GM18873 (cell line): ENCODE results near the gene STK40.

Source experiments
- ATAC-seq: cut with Tn5 transposase; IDR thresholded peaks from one replicate; pipeline ENCODE4 v1.9.1; 2021; ENCODE audit warnings: mild to moderate bottlenecking, moderate library complexity, moderate number of reproducible peaks; ENCODE audit not compliant: unreplicated experiment, low FRiP score

Gene STK40

DNA sequence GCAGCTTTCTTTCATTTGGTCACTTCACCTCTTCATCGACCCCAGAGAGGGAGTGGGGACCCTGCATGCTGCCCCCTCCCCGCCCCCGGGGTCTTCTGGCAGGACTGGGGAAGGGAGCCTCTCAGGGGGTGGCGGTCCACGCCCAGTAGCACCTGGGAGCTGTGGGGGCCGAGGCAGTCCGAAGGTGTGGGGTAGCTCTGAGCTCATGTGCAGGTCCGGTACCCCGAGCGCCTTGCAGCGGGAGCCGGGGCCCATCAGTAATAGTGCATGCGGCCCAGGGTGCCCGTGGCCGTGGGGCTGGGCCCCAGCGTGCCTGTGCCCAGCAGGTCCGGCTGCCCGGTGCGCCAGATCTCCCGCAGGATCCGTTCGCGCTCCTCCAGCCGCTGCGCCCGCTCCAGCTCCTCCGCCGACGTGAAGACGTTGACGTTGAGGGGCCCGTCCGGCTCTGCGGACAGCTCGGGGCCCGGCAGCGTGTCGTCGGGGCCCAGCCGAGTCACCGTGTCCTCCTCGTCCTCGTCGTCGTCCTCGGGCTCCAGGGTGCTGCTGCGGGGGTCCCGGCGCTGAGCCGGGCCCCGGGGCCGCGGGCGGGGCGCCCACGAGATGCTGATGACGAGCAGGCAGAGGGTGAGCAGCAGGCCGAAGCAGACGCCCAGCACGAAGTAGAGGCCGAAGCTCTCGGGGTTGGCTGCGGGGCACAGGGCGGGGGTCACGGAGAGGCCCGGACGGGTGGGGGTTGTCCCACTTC, 63.5 kb downstream of the STK40 start:
- ATAC-seq = no peak

DNA sequence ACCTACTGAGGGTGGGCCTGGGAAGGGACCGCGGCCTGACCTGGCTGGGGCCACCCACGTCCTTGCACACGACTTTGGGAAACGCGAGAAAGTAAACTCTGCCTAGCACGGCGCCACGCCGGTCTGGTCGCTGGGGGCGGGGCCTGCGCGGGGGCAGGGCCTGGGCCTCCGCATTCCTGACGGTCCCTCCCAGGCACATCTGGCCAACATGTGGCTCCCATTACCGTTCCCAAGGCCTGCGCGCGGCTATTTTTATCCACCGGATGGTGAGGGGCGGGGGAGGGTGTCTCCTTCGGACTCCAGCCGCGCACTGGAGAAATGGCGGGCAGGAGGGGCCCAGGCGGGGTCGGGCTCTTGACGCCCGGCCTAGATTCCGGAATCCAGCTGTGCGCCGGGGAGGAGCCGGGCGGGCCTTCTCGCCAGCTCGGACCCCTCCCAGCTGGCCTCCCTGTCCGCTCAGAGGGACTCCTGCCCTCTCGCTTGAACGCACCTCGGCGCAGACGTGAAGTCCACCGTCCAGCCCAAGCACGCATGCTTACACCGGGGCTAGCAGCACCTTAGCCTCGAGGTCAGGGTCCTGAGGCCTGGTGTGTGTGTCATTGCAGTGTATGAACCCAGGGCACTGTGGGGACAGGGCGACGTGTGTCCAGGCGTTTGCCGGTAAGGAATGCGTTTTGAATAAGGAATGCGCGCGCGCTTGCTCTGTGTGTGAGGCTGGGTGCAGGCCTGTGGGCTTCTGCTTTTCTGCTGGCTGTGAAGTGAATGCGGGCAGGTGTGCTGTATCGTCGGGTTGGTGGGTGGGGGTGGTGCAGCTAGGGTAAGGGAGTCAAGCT, 64.4 kb downstream of the STK40 start:
- no peak for ATAC-seq

DNA sequence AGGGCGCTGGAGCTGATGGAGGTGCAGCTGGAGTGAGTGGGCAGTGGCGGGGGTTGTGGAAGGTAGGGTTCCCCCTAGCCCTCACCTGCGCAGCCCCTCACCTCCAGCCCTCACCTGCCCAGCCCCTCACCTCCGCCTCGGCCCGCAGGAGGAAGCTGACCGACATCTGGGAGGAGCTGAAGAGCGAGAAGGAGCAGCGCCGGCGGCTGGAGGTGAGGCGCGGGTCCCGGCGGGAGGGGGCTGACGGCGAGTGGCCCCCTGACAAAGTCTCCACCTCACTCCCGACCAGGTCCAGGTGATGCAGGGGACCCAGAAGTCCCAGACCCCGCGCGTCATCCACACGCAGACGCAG, 65.0 kb downstream of the STK40 start:
- ATAC-seq = no peak

DNA sequence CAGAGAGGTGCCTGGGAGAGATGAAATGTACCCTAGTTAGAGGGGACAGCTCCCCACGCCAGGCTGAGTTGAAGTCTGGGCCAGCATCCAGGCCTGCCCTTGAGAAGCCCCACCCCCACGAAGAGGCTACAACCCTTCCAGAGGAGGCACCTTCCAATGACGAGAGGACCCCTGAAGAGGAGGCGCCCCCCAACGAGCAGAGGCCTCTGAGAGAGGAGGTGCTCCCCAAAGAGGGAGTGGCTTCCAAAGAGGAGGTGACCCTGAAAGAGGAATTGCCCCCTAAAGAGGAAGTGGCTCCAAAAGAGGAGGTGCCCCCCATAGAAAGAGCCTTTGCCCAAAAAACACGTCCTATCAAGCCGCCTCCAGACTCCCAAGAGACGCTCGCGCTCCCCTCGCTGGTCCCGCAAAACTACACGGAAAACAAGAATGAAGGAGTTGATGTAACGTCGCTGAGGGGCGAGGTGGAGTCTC, 65.4 kb downstream of the STK40 start:
- no peak for ATAC-seq

DNA sequence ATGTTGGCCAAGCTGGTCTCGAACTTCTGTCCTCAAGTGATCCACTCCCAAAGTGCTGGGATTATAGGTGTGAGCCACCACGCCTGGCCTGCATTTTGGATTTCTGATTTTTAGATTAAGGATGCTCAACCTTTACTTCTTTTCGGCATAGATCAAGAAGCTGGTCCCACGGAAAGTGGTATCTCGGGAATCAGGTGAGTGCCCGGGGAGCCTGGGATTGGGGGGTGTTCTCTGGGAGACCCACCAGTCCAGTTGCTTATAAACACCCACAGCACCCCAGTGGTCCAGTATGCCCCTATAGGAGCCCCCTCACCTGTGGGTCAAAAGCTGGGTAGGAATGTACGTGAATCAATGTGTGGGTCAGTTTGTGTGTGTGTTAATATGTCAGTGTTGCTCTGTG, 76.3 kb downstream of the STK40 start:
- ATAC-seq = no peak

DNA sequence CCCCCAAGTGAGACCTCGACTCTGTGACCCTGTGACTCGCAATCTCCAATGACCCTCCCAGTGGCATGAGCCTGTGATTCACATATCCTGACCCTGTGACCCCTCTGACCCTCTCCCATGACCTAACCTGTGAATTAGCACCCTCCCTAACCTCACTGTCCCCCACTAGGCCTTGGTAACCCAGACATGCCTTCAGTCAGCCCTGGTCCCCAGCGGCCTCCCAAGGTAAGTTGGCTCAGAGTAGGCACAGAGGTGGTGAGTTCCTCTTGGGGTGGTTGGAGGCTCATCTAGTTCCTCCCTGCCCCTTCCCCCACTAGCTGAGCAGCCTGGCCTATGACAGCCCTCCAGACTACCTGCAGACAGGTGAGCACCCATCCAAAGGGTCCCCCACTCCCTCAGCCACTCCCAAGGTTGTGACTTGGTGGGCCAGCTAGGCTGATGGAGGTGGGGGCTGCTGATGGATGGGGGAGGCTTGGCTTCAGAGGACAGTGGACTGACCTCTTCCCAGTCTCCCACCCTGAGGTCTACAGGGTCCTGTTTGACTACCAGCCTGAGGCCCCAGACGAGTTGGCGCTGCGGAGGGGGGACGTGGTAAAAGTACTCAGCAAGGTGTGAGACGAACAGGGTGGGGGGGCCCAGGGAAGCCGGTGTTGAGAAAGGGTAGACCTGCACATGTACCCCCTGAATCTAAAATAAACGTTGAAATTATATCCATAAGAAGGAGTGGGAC, 78.0 kb downstream of the STK40 start:
- no peak for ATAC-seq

DNA sequence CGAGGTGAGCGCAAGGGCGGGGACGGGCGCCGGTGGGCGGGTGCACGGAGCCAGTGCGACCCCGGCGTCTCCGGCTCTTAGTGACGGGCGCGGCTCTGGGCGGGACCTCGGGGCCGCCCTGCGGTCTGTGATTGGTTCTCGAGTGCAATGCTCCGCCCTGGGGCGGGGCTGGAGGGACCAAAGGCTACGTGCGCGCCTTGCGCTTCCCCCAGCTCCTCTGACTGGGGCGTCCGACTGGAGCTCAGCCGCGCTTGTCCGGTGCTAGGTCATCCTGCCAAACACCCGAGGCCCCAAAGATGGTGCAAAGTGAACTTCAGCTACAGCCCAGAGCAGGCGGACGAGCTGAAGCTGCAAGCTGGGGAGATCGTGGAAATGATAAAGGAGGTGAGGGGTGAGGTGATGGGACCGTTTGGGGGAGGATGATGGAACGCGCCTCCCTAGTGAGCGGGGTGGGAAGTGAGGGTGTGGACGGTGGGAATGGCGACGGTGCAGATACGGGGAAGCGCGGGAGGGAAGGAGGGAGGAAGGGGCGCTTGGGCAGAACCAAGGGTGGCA, 78.7 kb downstream of the STK40 start:
- ATAC-seq = peak; percentile 93

DNA sequence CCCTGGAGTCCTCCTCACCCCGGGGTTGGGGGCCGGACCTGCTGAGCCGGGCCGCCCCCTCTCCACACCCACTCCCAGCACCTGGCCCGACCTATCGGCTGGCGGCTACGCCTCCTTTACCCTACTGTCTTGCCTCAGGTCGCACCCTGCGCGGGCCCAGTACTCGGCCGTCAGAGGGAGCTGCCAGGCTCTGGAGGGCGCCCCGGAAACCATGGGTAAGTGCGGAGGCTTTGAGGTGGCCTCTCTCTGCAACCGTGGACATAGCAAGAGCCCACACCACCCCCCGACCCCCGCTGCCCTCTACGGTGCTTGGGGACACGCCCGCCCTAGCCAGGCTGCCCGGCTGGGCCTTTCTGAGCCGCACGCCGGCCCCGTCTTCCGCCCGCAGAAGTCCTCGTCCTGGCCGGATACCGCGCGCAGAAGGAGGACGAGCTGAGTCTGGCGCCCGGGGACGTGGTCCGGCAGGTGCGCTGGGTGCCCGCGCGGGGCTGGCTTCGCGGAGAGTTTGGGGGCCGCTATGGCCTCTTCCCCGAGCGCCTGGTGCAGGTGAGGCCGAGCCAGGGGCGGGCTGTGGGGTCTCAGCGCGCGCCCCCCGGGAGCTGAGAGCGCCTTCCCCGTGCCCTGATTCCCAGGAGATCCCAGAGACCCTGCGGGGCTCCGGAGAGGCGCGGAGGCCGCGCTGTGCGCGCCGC, 79.4 kb downstream of the STK40 start, which contains the start of gene SH3D21:
Gene SH3D21, plus strand, starts transcription at position 159 of the 692 bp plus-strand sequence. Its CDS starts 53 bp downstream, at position 212.
- peak; percentile 26 for ATAC-seq

DNA sequence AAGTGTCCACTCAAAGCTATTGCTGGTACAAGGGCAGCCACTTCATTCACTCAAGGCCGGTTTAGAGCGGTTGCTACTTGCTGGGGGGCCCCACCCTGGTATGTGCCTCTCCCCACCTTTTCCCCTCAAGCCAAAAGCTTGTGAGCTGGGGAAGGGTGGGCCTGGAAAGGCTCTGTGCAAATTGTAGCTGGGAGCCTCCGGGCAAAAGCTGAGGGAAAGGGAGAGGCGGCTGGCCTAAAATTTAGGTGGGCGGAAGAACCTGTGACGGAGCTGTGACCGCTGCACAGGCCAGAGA, 79.9 kb downstream of the STK40 start:
- no peak for ATAC-seq

DNA sequence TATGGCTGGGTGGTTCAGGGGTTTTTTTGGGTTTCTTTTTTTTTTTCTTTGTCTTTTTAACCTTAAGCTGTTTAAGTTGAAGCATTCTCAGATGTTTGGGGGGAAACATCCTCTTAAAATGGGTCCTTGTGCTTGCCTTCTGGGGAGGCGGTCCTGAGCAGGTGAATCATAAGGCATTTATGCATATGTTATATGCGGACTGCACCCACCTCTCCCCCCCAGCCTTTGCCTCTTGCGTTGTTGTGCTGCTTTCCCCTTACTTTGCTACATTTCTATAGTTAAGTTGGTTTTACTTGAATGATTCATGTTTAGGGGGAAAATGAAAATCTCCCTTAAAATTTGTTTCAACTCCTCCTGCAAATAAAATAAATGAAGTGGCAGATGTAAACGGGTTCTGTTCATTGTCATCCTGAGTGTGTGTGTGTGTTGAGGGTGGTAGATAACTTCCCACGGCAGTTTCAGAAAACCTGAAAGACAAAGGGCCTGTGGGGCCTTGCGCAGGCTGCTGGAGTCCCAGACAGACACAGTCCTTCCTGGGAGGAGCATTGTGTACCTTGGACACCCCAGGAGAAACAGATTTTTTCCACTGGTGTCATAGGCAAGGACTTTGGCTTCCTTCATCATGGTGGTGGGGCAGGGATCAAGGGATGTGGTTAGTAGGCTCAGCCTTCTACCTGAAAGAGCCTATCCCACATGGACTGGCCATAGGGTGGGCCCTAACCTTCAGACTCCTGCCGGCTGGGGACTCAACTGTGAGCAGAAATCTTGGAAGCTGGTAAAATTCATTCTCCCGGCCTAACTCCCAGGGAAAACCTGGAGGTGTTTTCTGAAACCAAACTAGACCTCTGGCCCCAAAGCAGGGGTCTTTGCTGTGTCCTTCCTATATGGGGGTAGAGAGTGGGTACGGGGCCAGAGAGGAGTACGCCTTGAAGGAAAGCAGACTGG, 80.5 kb downstream of the STK40 start:
- ATAC-seq = no peak

DNA sequence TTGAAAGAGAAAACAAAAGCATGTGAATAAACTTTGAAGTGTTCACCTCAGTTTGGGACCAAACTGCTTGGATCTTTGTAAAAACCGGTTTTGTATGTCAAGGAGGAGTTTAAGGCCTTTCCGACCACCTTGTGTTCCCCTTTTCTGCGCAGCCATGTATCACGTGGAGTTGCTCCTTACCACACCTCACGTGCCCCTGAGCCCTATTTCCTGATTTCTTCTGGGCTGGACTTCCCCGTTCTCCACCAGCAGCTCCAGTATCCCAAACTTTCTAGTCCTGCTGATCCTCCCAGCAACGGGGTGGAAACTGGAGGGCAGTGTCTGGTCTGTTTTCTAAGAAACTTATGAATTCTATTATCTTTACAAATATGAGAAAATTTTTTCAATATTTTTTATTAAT, 81.2 kb downstream of the STK40 start:
- no peak for ATAC-seq

DNA sequence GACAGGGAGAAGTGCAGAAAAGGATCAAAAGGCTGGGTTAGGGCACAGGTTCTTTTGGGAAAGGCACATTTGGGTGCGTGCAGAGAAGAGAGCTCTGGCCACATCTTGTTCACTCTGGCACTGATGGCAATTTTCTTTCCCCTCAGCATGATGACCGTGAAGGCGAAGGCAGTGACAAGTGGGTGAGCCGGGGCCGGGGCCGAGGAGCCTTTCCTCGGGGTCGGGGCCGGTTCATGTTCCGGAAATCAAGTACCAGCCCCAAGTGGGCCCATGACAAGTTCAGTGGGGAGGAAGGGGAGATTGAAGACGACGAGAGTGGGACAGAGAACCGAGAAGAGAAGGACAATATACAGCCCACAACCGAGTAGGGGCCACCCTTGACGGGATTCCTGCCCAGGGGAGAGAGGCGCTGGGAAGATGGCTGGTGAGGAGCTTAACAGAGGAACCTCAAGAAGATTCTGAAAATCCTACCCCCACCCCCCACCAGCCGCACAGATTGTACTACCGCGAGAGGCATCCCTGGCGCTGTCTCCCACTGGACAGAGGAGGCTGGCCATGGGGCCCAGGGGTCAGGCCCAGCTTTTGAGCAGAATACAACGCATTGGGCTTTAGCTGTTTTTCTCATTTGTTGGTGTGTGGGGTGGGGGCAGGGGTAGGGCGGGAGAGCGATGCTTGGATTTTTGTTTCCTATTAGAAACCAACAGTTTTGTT, 81.9 kb downstream of the STK40 start:
- no peak for ATAC-seq

DNA sequence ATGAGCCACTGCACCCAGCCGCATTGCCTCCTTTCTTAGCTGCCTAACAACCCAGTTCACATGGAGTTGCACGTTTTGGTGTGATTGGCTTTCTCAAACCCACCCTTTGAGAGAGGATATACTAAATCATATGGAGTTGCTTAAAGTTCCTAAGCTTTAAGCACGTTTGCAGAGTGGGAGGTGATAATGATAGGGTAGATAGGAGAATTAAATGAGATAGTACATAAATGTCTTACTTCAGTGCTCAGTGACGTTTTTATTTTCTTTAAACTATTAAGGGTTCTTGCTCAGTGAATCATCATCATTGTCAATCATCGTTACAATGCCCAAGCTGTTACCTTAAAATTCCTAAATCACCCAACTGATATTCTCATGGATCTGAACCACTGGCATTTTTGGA, 82.5 kb downstream of the STK40 start:
- no peak for ATAC-seq

DNA sequence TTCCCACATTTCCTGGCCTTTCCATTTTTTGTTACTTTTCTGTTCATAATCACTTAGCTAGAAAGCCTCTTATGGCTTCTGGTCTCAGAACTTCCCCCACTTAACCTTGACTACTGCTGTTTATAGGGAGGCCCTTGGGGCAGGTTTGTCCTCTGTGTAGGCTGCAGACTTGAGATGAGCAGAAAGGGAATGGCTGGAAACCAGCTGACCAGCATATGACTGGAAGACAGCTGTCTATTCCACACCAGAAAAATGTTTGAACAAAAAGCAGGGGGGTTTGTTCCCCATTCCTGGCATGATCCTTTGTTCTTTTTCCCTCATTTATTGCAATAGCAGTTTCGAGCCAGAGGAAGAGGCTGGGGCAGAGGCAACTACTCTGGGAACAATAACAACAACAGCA, 84.5 kb downstream of the STK40 start:
- no peak for ATAC-seq

DNA sequence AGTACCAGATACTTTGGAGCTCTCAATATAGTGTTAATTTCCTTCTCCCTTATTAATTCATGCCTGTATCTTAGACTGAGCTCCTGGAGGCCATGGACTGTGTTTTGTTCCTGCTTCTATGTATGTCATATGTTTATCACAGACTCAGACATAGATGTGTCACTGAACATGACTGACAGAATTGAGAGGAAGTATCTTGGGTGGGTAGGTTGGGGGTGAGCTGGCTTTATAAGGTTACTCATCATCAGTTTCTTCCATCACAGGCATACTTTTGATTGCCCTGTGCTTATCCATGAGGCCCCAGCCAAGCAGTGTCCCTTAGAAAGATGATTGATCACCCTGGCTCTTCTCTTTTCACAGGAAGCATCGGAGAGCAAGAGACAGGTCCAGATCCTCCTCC, 85.2 kb downstream of the STK40 start:
- ATAC-seq = no peak

DNA sequence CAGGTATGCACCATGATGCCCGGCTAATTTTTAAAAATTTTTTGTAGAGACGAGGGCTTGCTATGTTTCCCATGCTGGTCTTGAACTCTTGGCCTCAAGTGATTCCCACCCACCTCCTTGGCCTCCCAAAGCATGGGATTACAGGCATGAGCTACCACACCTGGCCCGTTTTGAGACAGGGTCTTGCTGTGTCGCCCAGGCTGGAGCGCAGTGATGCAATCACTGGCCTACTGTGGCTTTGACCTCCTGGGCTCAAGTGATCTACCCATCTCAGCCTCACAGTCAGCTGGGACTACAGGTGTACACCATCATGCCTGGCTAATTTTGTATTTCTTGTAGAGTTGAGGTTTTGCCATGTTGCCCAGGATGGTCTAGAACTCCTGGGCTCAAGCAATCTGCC, 87.1 kb downstream of the STK40 start:
- ATAC-seq = no peak

DNA sequence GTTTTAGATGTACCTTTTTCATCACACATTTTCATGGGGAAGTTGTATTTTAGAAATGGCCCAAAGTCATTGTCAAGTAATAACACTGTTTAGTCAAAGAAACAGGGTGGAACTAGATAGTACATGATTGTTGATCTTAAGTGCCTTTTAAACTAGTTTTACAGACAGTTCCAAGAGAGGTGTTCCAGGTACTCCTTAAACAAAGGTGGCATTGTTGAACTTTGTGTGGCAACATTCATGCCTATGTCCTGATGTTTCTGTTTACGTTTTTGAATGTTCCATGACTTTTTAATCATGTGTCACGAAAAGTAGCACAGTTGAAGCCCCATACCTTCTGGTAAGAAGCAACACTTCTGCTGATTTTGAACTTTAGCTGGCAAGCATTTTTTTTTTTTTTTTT, 88.7 kb downstream of the STK40 start:
- no peak for ATAC-seq

DNA sequence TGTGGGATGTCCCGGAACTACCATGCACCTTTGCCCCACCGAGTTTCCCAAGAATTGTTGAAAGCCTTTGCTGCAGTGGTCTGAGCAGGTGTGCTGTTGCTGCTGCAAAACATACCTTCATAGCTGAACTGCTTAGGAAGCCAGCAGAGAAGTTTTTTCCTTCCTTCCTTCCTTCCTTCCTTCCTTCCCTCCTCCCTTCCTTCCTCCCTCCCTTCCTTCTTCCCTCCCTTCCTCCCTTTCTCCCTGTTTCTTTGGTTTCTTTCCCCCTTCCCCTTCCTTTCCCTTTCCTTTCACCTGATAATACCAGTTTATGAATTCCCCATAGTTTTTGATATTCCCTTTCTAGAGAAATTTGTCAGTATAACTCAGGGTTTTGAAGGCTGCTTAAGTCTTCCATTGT, 90.3 kb downstream of the STK40 start:
- no peak for ATAC-seq
